IPS DF 4.7 (cell line): ENCODE results near the gene OR2T10.
"Not testable (repeated sequence)": the region's sequence is repeated elsewhere in the genome, so short reads cannot be mapped to it uniquely, and the experiment has no call there.

Experiments used
- DNase-seq: peaks from one replicate; pipeline ENCODE4 v3.0.0-alpha.2; 2013; ENCODE audit warnings: low spot score; ENCODE audit errors: extremely low read depth

The OR2T10 gene

GRCh38 chr1:248596615-248597014 is 885 bp downstream of the OR2T10 start:
- no peak for DNase-seq

DNA sequence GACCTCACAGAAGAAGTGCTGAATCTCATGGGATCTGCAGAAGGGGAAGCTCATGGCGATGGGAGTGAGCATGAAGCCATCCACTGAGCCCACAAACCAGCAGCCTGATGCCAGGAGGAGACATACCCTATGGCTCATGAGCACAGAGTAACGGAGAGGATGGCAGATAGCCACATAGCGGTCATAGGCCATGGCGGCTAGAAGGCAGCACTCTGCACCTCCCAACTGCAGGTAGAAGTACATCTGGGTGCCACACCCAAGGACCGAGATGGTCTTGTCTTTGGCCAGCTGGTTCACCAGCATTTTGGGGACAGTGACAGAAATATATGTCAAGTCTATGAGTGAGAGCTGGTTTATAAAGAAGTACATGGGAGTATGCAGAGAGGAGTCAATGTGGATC is 4.3 kb downstream of the OR2T10 start:
- no peak for DNase-seq

GRCh38 chr1:248592655-248593054 is 4.8 kb downstream of the OR2T10 start:
- no peak for DNase-seq

DNA sequence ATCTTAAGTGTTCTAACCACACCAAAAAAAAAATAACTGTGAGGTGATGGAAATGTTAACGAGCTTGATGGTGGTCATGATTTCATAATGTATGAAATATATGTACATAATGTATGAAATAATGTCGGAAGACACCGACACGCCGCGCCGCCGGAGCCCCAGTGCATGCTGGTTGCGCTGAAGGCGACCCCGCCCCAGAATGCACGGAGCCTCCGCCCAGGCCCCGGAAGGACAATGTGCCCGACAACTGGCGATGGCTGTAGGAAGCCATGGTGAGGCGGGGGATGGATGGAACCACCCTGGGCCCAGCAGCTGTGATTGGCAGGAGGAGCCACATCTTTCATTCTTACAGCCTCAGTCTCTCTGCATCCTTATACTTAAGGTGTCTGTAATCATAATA is 7.4 kb downstream of the OR2T10 start:
- no peak for DNase-seq

DNA sequence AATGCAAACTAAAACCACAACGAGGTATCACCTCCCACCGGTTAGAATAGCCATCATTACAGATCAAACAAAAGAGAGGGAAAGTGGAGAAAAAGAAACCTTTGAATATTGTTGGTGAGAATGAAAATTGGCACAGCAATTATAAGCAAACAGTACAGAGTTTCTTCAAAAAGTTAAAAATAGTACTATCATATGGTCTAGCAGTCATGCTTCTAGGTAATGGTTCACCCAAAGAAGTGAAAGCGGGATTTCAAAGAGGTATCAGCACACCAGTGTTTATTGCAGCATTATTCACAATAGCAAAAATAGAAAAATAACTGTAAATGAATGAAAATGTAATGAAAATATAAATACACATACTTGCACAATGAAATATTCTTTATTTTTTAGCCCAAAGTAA is 8.2 kb downstream of the OR2T10 start:
- DNase-seq, result no peak

GRCh38 chr1:248585266-248585665 is 12.2 kb downstream of the OR2T10 start:
- DNase-seq, result no peak

DNA sequence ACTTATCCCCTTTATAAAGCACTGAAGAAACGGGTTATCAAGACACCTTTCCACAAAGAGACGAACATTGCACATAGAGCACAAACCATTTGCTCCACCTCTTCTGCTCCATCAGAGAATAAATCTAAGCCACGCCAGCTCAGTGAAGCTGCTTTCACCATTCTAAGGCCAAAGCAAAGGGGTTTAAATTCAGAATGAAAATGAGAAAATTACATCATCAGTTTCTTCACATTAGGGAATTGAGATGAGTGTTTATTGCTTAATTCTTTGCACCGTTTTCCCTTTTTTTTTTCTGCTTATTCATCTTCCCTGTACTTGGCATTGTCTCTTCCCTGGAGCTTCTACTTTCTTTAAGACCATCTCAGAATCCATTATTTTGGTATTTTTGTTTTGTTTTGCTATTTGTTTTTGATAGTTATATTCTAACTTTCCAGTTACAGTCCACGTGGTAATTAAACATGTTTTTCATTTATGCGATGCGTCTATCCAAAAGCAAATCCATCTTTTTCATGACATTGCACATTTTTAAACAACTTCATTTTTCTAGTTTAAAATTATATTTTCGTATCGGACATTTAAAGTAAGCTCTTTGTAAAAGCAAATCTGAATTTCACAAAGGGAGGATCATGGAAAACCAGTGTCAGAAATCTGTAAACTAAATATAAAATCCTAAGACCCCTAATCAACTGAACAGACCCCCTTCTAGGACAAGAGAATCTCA is 21.1 kb downstream of the OR2T10 start:
- DNase-seq, result no peak

- DNase-seq, result not testable (repeated sequence)
These were observed 22.8 kb downstream of the OR2T10 start, which contains the start of gene OR2T34 for GRCh38 chr1:248574657-248575056. Gene OR2T34, minus strand, starts transcription at chr1:248574757. Its CDS starts 0 bp downstream, at chr1:248574757.

- not testable (repeated sequence) for DNase-seq
These were observed 23.6 kb downstream of the OR2T10 start for GRCh38 chr1:248573856-248574255.

DNA sequence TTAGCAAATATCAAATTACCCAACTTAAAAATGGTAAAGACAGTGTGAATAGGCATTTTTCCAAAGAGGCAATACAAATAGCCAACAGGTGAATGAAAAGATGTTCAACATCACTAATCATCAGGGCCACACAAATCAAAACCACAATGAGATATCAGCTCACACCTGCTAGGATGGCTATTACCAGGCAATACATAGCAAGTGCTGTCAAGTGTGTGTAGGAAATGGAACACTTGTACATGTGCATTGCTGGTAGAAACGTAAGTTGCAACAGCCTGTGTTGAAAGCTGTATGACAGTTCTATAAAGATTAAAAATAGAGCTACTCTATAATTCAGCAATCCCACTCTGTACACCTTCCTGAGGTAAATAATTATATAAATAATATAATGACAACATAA is 25.5 kb downstream of the OR2T10 start:
- DNase-seq, result not testable (repeated sequence)

DNA sequence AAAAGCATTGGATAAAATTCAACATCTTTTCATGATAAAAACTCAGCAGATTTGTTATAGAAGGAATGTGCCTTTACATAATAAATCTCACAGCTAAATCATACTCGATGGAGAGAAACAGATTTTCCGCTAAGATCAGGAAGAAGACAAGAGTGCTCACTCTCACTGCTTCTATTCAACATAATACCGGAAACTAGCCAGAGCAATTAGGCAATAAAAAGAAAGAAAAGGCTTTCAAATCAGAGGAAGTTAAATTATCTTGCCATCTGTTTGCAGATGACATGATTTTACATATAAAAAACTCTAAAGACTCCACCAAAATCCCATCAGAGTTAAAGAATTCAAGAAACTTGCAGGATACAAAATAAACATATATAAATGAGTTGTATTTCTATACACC is 26.7 kb downstream of the OR2T10 start:
- DNase-seq, result not testable (repeated sequence)

DNA sequence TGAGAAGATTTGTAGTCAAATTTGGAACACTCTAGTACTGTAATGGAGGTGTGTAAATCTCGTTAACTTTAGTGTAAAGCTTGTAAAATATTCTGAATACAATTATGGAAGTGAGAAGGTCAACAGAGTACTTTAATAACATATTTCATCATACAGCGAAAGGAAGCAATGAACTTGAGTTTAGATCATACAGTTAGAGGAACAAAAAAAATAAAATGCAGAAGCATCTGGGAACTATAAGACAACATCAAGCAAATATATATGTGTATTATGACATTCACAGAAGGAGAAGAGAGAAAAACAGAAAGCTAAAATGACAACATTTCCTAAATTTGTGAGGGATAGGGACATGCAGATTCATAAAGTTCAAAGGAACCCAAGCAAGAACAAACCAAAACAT is 28.5 kb downstream of the OR2T10 start:
- DNase-seq, result not testable (repeated sequence)

DNA sequence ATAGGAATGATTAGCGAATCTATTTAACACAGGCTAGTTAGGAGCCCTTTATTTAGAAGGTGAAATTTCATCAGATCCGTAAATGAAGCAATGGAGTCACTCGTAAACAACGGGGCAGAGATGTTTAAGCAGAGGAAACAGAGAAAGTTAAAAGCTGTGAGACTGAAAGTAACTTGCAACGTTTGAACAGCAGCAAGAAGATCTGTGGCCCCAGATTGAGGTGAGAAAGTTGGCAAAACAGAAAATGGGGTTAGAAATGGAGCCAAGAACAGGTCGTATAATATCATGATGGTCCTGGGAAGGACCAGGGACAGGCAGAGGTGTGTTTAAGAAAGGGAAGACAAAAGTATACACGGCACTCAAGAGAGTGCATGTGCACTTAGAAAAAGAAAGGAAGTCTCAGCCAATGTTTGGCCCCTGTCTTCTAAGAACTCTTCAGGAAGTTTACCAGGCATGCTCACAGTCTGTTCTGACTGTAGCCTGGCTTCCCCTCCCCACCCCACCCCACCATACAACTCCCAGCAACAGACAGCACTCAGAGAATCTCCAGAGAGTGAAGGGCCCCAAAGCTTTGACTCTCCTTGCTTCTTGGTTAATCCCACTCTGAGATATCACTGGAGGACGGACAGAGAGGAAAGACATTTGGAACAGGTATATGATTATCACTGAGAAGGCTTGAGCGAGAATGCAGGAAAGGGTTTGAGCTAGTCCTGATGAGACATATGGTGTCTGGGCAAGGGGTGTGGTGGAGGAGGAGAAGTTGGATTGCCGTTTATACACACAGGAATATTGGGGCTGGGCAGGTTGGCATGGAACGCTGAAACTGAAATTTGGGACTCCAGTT is 31.7 kb downstream of the OR2T10 start:
- not testable (repeated sequence) for DNase-seq

GRCh38 chr1:248562672-248563071 is 34.8 kb downstream of the OR2T10 start, which contains the start of gene OR2T29:
Gene OR2T29, minus strand, starts transcription at chr1:248562772. Its CDS starts 3,281 bp downstream, at chr1:248559491.
- DNase-seq, result not testable (repeated sequence)

DNA sequence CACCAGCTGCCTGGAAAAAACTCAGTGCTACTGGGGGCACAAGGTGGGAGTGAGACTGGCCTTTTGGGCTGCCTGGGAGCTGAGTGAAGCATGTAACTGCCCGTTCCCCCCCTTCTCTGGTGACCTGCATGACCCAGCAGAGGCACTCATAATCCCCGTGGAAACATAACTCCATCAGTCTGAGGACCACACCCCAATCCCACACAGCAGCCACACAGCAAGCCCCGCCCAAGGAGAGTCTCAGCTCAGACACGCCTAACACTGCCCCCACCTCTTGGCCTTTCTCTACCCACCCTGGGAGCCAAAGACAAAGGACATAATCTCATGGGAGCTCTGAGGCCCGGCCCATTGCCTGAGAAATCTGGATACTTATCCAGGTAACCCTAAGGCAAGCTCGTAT is 46.5 kb downstream of the OR2T10 start:
- DNase-seq, result not testable (repeated sequence)

GRCh38 chr1:248547383-248547782 is 50.1 kb downstream of the OR2T10 start:
- DNase-seq, result not testable (repeated sequence)
